AG08395 (cell line): ENCODE measurements around the gene P2RX4.
A peak's percentile ranks its signal among the peaks of the same experiment; 100 is the strongest.
"Not testable (repeated sequence)": the region's sequence is repeated elsewhere in the genome, so short reads cannot be mapped to it uniquely, and the experiment has no call there.

Experiments used
- DNase-seq: peaks from one replicate; pipeline ENCODE4 v3.0.0; 2012; ENCODE audit warnings: mixed read lengths, low spot score

Gene P2RX4

DNA sequence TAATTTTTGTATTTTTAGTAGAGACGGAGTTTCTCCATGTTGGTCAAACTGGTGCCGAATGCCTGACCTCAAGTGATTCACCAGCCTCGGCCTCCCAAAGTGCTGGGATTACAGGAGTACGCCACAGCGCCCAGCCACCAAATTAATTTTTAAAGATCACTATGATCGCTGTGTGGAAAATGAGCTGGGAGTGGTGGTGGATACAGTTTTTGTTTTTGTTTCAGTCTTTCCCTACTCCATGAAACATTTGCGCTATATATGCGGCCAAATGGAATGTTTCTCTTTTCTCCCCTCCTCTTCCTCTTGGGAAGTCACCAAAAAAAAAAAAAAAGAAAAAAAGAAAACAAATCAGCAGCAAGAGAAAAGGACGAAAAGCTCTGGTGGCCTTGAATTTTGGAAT is 20.8 kb upstream of the P2RX4 start:
- DNase-seq, result no peak

DNA sequence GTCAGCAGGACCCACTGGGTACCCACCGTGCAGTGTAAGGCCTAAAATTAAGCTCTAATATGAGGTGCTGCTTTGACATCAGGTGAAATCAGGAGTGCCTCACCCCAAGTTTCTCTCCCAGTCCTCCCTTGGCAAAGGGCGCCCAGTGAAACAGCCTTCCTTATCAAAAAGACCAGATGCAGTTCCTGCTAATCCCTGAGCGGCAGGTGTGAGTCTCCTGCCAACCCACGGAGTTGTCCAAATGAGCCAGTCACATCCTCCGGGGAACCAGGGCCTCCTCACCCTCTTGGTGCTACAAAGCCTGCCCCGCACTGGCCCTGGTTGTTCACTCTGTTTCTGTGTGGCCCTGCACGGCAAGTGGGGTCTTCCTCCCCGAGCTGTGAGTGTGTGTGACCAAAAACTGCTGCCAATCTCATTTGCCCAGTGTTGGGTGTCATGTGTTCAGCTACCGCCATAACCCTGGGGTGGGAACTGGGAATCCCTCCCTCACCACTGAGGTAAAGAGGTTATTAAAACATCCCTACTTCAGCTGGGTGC is 20.2 kb upstream of the P2RX4 start:
- DNase-seq, result no peak

DNA sequence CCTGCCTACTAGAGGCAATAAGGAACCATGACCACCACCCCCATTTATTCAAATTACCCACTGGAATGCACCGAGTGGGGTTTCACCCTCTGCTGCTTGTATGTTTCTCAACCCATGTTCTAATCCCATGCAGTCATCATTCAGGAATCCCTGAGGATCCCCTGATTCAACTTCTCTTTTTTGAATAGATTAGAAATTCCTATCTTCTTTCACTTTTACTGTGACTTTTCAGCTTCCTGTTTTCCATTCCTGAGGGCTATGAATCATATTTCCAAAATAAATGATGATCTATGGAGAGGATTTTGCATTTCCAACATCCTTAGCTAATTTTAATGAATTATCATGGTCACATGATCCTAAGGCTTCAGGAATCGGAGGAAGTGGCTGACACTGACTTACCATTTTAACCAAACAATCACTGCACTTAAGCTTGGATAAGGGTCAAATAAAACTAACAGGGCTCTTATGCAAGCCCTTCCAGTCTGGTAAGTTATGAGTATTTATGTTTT is 19.4 kb upstream of the P2RX4 start:
- peak; percentile 94 for DNase-seq

DNA sequence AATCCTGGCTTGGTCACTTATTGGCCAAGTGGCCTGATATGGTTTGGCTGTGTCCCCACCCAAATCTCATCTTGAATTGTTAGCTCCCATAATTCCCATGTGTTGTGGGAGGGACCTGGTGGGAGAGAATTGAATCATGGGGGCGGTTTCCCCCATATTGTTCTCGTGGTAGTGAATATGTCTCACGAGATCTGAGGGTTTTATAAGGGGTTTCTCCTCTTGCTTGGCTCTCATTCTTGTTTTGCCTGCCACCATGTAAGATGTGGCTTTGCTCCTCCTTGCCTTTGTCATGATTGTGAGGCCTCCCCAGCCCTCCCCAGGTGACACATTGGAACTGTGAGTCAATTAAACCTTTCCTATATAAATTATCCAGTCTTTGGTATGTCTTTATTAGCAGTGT is 18.8 kb upstream of the P2RX4 start:
- no peak for DNase-seq

DNA sequence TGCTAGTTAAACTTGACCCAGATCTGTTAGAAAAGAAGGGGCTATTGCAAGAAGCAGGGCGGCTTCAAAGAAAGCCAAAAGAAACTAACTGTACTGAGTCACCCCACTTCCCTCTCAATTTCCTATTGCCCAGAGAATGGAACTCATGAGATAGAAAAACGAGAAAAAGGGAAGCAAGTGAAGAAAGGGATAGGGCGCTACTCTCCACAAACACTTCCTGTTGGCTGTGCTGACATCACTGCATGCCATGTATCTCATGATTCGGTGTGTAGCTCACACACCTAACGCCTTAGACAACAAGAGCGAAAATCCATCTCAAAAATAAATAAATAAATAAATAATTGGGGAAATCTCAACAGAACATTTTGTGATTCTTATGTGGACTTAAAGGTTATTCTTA is 13.0 kb upstream of the P2RX4 start:
- no peak for DNase-seq

DNA sequence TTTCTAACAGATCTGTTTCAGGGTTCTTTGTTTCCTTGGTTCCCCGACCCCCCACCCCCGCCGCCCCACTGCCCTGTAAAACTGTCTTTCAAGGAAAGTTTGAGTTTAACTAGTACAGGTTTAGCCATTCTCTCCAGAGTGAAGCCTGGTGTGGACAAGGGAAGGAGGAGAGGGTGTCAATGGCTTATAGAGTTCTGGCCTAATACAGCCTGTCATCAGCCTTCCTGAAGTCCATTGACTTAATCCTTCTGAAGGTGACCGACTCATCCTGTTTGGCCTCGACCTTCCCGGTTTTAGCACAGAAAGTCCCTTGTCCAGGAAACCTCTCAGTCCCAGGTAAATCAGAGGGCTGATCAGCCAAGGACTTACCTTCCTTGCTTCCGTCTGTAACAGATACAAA is 11.0 kb upstream of the P2RX4 start:
- no peak for DNase-seq

DNA sequence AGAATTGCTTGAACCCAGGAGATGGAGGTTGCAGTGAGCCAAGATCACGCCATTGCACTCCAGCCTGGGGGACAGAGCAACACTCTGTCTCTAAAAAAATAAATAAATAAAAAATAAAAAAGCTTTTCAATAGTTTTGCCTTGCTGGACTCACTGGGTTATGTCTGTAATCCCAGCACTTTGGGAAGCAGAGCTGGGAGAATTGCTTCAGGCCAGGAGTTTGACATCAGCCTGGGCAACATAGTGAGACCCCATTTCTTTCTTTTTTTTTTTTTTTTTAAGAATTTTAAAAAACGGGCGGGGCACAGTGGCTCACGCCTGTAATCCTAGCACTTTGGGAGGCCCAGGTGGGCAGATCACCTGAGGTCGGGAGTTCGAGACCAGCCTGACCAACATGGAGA is 8.8 kb upstream of the P2RX4 start:
- DNase-seq, result not testable (repeated sequence)

DNA sequence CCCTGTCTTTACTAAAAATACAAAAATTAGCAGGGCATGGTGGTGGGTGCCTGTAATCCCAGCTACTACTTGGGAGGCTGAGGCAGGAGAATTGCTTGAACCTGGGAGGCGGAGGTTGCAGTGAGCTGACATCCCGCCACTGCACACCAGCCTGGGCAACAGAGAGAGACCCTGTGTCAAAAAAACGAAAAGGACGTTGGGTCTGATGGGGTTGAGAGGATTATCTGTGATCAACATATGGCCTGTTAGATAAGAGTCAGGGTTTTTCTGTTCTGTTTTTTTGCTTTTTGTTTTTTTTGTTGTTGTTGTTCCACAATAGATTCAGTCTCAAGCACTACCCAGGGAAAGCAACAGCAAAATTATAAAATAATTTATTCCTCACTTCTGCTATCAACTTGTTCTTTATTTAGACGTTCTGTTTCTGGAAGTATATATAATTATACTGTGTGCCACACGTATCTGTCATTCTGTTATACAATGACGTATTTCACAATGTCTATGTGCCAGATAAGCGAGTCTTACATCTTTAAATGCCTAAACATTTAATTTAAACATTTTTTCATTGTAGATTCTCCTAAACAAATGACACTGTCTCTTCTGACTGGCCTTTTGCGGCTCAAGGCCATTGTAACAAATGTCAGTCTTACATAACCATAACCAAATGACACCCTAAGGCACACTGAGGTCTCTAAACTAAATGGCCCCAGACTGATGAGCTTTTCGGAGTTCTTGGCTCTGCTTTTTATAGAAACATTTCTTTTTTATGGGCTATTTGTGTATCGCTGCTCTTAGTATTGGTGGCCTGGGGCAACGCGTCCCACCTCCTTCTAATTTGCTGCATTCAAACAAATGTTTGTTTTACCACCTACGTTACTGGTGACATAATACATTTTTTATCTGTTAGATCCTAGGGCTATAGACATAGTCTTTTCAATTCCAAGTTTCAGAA is 7.2 kb upstream of the P2RX4 start:
- no peak for DNase-seq

DNA sequence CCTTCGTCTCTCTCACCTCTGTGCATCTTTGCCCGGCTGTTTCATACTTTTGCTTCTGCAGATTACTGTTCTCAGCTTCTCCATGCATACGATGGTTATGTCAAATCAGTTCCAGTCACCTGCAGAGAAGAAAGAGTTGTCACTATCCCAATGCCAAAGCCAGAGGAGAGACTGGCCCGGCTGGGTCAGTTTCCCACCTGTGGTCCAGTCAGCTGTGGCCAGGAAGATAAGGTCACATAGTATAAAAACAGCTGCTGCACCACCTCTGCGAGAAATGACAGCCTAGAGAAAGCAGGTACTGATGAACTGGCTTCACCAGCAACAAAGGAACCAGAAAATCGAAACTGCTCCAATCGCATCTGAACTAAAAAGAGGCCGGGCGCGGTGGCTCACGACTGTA is 6.4 kb upstream of the P2RX4 start:
- DNase-seq, result no peak

DNA sequence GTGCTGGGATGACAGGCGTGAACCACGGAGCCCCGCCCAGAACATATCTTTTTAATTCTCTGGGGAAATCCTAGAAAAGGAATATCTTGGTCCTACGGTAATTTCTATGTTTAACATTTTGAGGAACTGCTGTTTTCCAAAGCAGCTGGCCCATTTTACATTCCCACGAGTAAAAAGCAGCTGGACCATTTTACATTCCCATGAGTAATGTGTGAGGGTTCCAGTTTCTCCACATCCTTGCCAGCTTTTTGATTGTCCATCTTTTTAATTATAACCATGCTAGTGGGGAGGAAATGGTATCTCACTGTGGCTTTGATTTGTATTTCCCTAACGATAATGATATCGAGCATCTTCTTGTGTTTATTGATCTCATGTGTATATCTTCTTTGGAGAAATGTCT is 4.4 kb upstream of the P2RX4 start:
- no peak for DNase-seq

DNA sequence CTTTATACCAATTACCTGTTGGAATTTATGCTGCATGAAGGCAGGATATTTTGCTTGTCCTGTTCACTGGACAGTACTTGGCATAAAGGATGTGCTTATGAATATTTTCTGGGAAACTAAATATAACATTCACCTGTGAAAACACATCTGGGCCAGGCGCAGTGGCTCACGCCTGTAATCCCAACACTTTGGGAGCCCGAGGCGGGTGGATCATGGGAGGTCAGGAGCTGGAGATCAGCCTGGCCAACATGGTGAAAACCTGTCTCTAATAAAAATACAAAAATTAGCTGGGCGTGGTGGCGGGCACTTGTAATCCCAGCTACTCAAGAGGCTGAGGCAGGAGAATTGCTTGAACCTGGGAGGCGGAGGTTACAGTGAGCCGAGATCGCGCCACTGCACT is 1.4 kb upstream of the P2RX4 start:
- DNase-seq, result not testable (repeated sequence)

DNA sequence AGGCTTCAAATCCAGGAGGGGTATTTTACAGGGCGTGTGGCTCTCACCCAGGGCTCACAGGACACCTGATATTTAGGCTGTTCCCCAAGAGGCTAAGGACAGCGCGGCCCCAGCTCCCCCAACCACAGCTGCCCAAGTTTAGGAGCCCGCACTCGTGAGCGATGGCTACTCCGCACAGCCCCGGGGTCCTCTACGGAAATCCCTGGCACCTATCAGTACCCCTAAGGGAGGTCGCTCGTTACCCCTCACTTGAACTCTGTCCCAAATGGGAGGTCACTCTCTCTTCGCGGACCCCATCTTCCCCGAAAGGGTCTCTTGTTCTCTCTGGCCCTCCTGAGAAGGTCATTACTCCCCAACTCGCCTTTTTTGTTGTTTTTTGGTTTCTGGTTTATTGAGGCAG is 708 bp upstream of the P2RX4 start:
- DNase-seq, result no peak

DNA sequence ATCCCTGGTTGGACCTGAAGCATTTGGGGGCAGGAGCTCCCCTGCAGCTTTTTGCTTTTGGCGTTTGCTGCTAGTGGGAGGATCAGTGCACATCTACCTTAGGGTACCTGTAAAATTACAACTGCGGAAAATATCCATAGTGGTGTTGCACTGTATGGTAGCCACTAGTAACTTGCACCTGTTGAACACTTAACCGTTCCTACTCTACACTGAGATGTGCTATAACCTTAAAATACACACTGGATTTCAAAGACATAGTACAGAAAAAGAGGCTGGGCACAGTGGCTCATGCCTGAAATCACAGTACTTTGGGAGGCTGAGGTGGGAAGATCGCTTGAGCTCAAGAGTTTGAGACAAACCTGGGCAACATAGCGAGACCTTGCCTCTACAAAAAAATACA is 2.9 kb downstream of the P2RX4 start:
- no peak for DNase-seq

DNA sequence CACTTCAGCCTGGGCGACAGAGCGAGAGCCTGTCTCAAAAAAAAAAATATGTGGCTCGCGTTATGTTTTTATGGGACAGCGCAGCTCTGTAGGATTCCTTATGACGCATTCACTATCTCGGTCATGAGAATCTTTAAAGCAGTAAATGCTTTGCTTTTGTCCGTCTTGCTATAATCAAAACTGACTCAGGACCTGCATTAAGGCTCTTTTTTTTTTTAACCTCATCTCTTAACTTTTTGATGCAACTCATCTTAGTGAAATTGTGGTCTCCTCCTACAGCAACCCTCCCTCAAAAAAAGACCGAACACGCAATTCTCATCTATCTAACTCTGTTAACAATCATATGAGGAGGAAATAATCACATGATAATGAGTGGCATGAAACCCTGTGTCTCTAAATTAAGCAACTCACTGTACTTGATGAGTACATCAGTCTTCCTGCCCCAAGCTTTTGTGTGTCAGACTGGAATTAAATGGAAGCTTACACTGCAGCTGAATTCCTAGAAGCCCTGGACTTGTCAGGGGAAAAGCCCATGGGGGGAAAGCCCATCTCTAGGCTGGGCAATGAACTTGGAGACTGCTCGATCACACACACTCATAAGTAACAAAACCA is 4.3 kb downstream of the P2RX4 start:
- DNase-seq, result peak; percentile 35

DNA sequence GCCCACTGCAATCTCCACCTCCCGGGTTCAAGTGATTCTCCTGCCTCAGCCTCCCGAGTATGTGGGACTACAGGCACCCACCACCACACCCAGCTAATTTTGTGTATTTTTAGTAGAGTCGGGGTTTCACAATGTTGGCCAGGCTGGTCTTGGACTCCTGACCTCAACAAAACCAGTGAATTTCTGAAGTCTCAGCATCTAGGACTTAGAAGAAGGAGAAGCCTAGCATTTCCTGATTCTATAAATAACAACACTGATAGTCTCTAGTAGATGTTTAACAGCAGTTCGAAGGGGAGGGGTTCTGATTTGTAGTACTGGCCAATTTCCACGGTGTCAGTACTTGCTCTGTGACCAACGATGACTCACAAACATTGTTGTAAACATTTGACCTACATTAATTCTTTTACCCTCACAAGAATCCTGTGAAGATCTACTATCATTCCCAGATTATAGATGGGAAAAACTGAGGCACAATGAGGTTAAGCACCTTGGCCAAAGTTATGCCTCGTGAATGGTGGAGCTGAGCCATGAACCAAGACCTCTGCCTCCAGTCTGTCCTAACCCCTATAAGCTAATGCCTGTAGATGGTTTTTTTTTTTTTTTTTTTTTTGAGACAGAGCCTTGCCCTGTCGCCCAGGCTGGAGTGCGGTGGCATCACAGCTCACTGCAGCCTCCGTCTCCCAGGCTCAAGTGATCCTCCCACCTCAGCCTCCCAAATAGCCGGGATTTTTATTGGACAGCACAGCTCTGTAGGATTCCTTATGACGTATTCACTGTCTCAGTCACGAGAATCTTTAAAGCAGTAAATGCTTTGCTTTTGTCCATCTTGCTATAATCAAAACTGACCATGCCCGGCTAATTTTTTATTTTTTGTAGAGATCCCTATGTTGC is 5.2 kb downstream of the P2RX4 start:
- DNase-seq, result peak; percentile 91

DNA sequence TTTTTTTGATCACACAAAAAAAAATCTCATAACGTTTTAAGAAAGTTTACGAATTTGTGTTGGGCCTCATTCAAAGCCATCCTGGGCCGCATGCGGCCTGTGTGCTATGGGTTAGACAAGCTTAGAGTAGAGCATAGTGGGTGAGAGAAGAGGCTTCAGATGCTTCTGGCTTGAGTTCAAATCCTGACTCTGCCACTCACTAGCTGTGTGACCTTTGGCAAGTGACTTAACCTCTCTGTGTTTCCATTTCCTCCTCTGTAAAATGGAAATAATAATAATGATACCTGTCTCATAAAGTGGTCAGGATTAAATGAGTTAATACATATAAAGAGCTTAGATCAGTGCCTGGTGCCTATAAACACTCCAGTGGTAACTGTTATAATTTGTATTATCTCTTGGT is 6.2 kb downstream of the P2RX4 start:
- DNase-seq, result no peak

DNA sequence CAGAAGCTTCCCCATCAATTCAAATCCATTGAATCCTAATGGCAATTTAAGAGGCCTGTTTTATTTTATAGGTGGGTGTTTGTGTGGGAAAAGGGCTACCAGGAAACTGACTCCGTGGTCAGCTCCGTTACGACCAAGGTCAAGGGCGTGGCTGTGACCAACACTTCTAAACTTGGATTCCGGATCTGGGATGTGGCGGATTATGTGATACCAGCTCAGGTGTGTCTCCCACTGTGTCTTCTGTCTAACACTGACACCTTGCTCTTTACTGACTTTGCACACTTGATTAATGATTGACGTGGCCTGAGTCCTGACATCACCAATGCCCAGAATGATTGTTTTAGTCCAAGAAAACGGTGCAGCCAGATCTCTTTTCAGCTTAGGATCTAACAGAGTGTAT is 7.1 kb downstream of the P2RX4 start:
- DNase-seq, result no peak

DNA sequence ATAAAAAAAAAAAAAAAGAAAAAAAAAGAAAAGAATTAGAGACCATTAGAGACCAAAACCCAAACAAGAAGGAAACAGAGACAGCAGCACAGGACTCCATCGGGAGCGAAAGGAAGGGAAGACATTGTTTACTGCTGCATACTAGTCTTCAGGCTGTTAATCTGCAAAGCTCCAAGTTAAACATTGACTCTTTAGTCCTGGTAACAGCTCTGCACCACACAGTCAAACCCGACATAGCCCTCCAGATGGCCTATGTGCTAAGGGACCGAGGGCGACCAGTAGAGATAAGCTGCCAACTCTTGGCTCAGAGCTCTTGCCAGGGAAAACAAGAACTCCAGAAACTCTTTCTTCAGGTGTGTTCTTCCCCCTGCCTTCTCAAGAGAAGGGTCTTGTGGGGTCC is 7.8 kb downstream of the P2RX4 start:
- no peak for DNase-seq

DNA sequence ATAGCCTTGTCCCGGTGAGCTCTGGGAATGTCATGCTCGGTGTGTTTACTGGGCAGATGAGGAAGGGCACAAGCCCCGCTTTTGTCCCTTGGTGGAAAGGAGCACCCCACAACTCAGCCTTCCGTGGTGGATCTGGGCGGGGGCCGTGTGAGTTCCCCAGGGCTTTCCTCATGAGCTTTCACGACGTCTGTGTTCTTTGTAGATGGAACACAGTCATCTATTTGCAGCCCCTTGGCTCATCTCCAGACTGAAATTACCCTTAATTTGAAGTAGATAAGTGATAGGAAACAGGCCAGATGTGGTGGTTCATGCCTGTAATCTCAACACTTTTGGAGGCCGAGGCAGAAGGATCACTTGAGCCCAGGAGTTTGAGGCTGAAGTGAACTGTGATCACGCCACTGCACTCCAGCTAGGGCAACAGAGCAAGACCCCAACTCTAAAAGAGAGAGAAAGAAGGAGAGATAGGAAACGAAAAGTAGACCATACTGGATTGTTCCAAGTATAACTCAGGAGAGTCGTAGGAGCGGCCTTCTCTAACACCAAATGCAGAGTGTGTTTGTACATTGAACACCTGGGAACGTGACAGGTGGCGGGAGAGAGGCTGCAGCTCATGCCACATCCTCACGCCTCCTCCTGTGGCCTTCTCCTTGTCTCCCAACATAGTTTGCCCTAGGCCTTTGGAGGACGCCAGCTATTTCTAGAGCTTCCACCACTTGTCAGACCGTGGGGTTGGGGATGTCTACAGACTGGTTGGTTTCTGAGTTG is 8.8 kb downstream of the P2RX4 start:
- no peak for DNase-seq

DNA sequence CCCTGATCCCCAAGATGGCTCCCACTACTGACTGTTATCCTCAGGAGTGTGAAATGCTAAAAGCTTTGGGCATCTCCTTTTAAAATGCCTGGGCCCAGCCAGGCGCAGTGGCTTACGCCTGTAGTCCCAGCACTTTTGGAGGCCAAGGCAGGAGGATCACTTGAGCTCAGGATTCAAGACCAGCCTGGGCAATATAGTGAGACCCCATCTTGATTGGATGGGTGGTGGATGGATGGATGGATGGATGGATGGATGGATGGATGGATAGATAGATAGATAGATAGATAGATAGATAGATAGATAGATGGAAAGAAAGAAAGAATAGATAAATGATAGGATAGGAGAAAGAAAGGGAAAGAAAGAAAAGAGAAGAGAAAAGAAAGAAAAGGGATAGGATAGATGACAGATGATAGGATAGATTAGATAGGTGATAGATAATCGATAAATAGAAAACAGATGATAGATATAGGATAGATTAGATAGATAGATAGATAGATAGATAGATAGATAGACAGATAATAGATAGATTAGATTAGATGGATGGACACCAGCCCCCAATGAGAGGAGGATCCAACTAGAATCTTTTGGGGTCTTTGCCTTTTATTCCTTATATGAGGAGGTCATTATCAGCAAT is 9.5 kb downstream of the P2RX4 start:
- no peak for DNase-seq

DNA sequence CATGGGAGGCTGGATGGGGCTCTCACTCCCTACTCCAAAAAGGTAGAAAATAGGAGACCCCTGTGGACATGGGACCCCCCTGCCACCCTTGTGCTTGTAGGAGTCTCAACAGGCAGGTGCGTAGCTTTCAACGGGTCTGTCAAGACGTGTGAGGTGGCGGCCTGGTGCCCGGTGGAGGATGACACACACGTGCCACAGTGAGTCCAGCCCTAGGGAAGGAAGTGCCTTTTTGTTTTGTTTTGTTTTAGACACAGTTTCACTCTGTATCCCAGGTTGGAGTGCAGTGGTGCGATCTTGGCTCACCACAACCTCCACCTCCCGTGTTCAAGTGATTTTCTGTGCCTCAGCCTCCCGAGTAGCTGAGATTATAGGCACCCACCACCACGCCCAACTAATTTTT is 12.9 kb downstream of the P2RX4 start:
- DNase-seq, result no peak
